GM12878 (cell line): ENCODE data around the gene SEMA5B. TPM values are rescaled to one million over a fixed set of nuclear protein-coding genes. Genes with fewer than 3 reads are reported as not detected.

ENCODE experiments used
- ATAC-seq: fragments of 200-7000 bp; cut with Tn5 transposase; 3 replicates; pipeline ENCODE4 v1.9.1; 2020; ENCODE audit warnings: mild to moderate bottlenecking, moderate library complexity
- BruUV-seq: library from RNA; stranded (reverse); fragments of 400-500 nt; replicated peaks from 2 replicates; lab custom pipeline; 2021; lab: Mats Ljungman, UMichigan
- CTCF ChIA-PET: fragments of 300-600 bp; sonication (Branson Sonifier 250); formaldehyde crosslinking; extraction: SDS; loops from one replicate; lab custom pipeline; 2021; ENCODE audit warnings: inconsistent platforms; lab: Yijun Ruan, JAX
- POLR2A ChIA-PET: fragments of 350-600 bp; formaldehyde crosslinking; extraction: SDS; loops from one replicate; lab custom pipeline; 2021; ENCODE audit warnings: inconsistent platforms; lab: Charles Lee
- RAD21 ChIA-PET: fragments of 300-600 bp; sonication (Branson Sonifier 250); formaldehyde crosslinking; loops from one replicate; lab custom pipeline; 2023; ENCODE audit warnings: antibody characterized with exemption; ENCODE audit not compliant: unreplicated experiment; lab: Charles Lee
- SMC1A ChIA-PET: fragments of 300-600 bp; sonication (Branson Sonifier 250); formaldehyde crosslinking; loops from one replicate; lab custom pipeline; 2023; ENCODE audit not compliant: unreplicated experiment, uncharacterized antibody; lab: Charles Lee
- DNase-seq: peaks from one replicate; pipeline ENCODE4 v3.0.0-alpha.2; 2011; ENCODE audit warnings: low read depth, low spot score
- FAIRE-seq: peaks from 3 replicates; lab custom pipeline; 2011; peaks lifted over from hg19 to GRCh38; lab: Jason Lieb, UNC
- H2AFZ ChIP-seq: 2 replicates; pipeline ENCODE4 v1.6.0; 2011; ENCODE audit warnings: low read depth, low read length, control low read depth; ENCODE audit not compliant: control insufficient read depth
- H3K27ac ChIP-seq: 2 replicates; pipeline ENCODE4 v1.5.1; 2011; ENCODE audit warnings: control low read depth; ENCODE audit not compliant: control insufficient read depth, insufficient read depth
- H3K27me3 ChIP-seq, 2 experiments: replicated peaks in 1 of 2; 2 replicates each; pipeline versions ENCODE4 v1.6.0 to v1.6.1; 2011; ENCODE audit warnings: low read length in 1 of 2; ENCODE audit not compliant: control insufficient read depth in 2 of 2, insufficient read depth in 2 of 2
- H3K36me3 ChIP-seq, 2 experiments: 2 replicates each; pipeline ENCODE4 v1.5.1; 2011; ENCODE audit warnings: low read length in 1 of 2; ENCODE audit not compliant: control insufficient read depth in 2 of 2, insufficient read depth in 2 of 2
- H3K4me1 ChIP-seq: 2 replicates; pipeline ENCODE4 v1.6.1; 2011; ENCODE audit warnings: mild to moderate bottlenecking, low read length, moderate library complexity, mixed read lengths; ENCODE audit not compliant: control insufficient read depth, insufficient read depth
- H3K4me2 ChIP-seq: 2 replicates; pipeline ENCODE4 v1.6.0; 2011; ENCODE audit warnings: control low read depth; ENCODE audit not compliant: control insufficient read depth, insufficient read depth
- H3K4me3 ChIP-seq: fragments of 200-600 bp; sonication (generic); 2 replicates; pipeline ENCODE4 v1.5.1; 2016
- H3K79me2 ChIP-seq: 2 replicates; pipeline ENCODE4 v1.6.0; 2011; ENCODE audit warnings: low read length; ENCODE audit not compliant: control insufficient read depth, insufficient read depth
- H3K9ac ChIP-seq: 2 replicates; pipeline ENCODE4 v1.8.0; 2011; ENCODE audit warnings: low read length, control low read depth, mixed read lengths; ENCODE audit not compliant: control insufficient read depth, insufficient read depth
- H3K9me3 ChIP-seq: replicated peaks from 3 replicates; pipeline ENCODE4 v1.5.1; 2011; ENCODE audit warnings: mild to moderate bottlenecking, low read length; ENCODE audit not compliant: control insufficient read depth, insufficient read depth
- H4K20me1 ChIP-seq: 2 replicates; pipeline ENCODE4 v1.6.0; 2011; ENCODE audit not compliant: control insufficient read depth, insufficient read depth
- CREB1 ChIP-seq: IDR thresholded peaks from 2 replicates; pipeline ENCODE4 v1.6.1; 2012; ENCODE audit warnings: low read depth, mild to moderate bottlenecking, inconsistent platforms
- SMAD5 ChIP-seq: IDR thresholded peaks from 2 replicates; pipeline ENCODE4 v1.6.1; 2016; ENCODE audit warnings: antibody characterized with exemption, low read depth
- SREBF1 ChIP-seq: IDR thresholded peaks from 2 replicates; pipeline ENCODE4 v1.6.1; 2012; ENCODE audit warnings: mild to moderate bottlenecking, low read length
- TCF12 ChIP-seq: IDR thresholded peaks from 2 replicates; pipeline ENCODE4 v1.6.1; 2011; ENCODE audit warnings: low read depth, mild to moderate bottlenecking, low read length
- WRNIP1 ChIP-seq: IDR thresholded peaks from 2 replicates; pipeline ENCODE4 v1.6.1; 2011; ENCODE audit warnings: low read depth, low read length, improper control_type of control experiment, borderline replicate concordance
- ZSCAN29 ChIP-seq: fragments of 450-650 bp; IDR thresholded peaks from 2 replicates; pipeline ENCODE4 v1.6.1; 2017; ENCODE audit warnings: mild to moderate bottlenecking, moderate library complexity
- ZZZ3 ChIP-seq: IDR thresholded peaks from 2 replicates; pipeline ENCODE4 v1.6.1; 2011; ENCODE audit warnings: low read depth; ENCODE audit not compliant: control insufficient read depth, insufficient read length
- WGBS: methylation state at CpG from one replicate; pipeline ENCODE4 v1.1.6; 2016; ENCODE audit warnings: low lambda C conversion rate; ENCODE audit not compliant: insufficient replicate concordance, insufficient coverage; ENCODE audit errors: missing lambda C conversion rate; 5-methylcytosine and 5-hydroxymethylcytosine counted together
- in situ Hi-C: fragments of 300-500 bp; cut with MboI; formaldehyde crosslinking; loops from 9 replicates; pipeline ENCODE4 v1.14.3; 2018; ENCODE audit warnings: mixed read lengths
- intact Hi-C: fragments of 100-400 bp; cut with micrococcal nuclease; formaldehyde crosslinking; loops from one replicate; pipeline ENCODE4 v1.14.2; 2022; ENCODE audit not compliant: unreplicated experiment
- polyA plus RNA-seq, 11 experiments: library from polyadenylated mRNA; depleted of rRNA in 4 of 11; unstranded in 6 of 11; stranded (reverse) in 5 of 11; fragments of >200 nt; fragmentation: Nextera tagmentation in 4 of 11; fragmentation: Illumina TruSeq in 1 of 11; extraction: Ambion mirVana in 4 of 11; extraction: Trizol in 1 of 11; gene quantifications; 1 replicate in 1 of 11; 2 replicates in 10 of 11; pipeline versions ENCODE4 v1.2.1 to v1.2.3, GENCODE V29; 2011 to 2016; ENCODE audit warnings: inconsistent platforms in 2 of 11, missing spikeins in 2 of 11, low read depth in 1 of 11
- total RNA-seq, 4 experiments: library from RNA; depleted of rRNA in 3 of 4; stranded (reverse); fragments of >200 nt in 3 of 4; fragmentation: Illumina TruSeq in 1 of 4; extraction: Trizol in 1 of 4; gene quantifications; 2 replicates each; pipeline versions ENCODE4 v1.2.1 to v1.2.3, GENCODE V29; 2013 to 2021
- TF ChIP-seq, protein P1 (sequence below): IDR thresholded peaks from 2 replicates; pipeline ENCODE4 v1.6.1; 2012; ENCODE audit warnings: low read depth, low read length, improper control_type of control experiment
- TF ChIP-seq, protein P2 (sequence below): IDR thresholded peaks from 2 replicates; pipeline ENCODE4 v1.6.1; 2011; ENCODE audit warnings: borderline replicate concordance, low read depth, mild to moderate bottlenecking, moderate library complexity, low read length; ENCODE audit not compliant: insufficient read depth, poor library complexity, severe bottlenecking

The SEMA5B gene
- total and polyA plus RNA-seq, 10 of the 15 experiments (the other 5 are each of a cell fraction or from before 2014, with no cell fraction given): 0.05 TPM; not detected in 9

DNA sequence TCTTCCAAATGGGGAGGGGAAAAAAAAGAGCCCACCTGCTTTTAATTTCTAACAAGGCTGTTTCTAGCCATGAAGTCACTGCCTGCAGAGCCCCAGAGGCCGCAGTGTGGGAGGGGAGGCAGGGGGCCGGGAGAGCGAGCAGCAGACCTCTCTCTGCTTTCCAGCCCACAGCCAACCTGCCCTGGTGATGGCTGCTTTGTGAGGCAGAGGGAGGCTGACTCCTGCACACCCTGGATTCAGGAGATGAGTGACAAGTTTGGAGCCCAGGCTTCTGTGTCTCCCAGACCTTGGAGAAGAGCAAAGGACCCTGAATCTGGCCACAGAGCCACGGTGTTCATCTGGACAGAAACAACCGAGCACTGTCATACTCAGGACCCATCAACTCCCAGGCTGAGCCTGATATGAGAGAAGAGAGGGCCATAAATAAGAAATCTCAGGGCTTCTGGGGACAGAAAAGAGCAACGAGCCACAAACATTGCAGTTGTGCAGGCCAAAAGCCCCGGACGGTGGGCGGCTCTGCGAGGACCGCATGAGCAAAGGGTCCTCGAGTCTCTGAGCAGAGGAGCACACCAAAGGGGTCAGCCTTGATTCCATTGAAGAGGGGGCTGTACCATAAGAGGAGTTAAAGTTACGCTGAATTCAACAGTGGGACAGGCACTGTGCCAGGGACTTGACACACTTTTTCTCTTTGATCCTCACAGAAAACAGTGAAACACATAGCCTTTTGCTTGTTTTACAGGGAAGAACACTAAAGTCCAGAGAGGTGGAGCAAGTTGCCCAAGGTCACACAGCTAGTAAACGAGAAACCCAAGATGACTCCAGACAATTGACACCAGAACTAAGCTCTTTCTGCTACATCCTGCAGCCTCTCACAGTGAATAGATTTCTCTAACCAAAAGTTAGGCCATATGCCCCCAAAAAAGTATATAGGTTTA is 97.2 kb downstream of the SEMA5B start:
- Histone ChIP-seq H3K9me3 (no peaks in the 10 kb centered on the region), H3K4me1 (no peaks in the 10 kb centered on the region), H2AFZ (no peak overlapping the region), H3K27ac (no peak overlapping the region), H3K36me3 (no peaks in the 10 kb centered on the region), H3K9ac (no peak overlapping the region), H3K4me3 (no peak overlapping the region), H3K27me3 (no peaks in the 10 kb centered on the region), H3K79me2 (no peaks in the 10 kb centered on the region), H4K20me1 (no peaks in the 10 kb centered on the region), H3K4me2 (no peak overlapping the region)
- no peak for DNase-seq
- ChIA-PET POLR2A (no interaction called here), SMC1A (no interaction called here), RAD21 (interaction anchor here (1.2 kb wide), 1 partner anchor 12 kb away, joined by 3 read pairs; no protein-coding TSS in a partner anchor), CTCF (interaction anchor here (0.6 kb wide), 1 partner anchor 36 kb away, joined by 4 read pairs; no protein-coding TSS in a partner anchor)
- BruUV-seq: no TSS peak
- in situ Hi-C loops (no loop called here), intact Hi-C loops (no loop called here)
- WGBS: 40% methylated on average over 14 of the region's 14 CpGs
- TF ChIP-seq TCF12 (no peak), CREB1 (no peak), WRNIP1 (no peak), ZSCAN29 (no peak), SREBF1 (no peak), SMAD5 (no peak), ZZZ3 (no peak)
- TF ChIP-seq, protein P1, sequence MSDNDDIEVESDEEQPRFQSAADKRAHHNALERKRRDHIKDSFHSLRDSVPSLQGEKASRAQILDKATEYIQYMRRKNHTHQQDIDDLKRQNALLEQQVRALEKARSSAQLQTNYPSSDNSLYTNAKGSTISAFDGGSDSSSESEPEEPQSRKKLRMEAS: no peak
- TF ChIP-seq, protein P2, sequence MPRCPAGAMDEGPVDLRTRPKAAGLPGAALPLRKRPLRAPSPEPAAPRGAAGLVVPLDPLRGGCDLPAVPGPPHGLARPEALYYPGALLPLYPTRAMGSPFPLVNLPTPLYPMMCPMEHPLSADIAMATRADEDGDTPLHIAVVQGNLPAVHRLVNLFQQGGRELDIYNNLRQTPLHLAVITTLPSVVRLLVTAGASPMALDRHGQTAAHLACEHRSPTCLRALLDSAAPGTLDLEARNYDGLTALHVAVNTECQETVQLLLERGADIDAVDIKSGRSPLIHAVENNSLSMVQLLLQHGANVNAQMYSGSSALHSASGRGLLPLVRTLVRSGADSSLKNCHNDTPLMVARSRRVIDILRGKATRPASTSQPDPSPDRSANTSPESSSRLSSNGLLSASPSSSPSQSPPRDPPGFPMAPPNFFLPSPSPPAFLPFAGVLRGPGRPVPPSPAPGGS: no peak
- no peak for FAIRE-seq
- ATAC-seq: no peak
